ENCODE data around the gene LY6G6F.

LY6G6F gene

DNA sequence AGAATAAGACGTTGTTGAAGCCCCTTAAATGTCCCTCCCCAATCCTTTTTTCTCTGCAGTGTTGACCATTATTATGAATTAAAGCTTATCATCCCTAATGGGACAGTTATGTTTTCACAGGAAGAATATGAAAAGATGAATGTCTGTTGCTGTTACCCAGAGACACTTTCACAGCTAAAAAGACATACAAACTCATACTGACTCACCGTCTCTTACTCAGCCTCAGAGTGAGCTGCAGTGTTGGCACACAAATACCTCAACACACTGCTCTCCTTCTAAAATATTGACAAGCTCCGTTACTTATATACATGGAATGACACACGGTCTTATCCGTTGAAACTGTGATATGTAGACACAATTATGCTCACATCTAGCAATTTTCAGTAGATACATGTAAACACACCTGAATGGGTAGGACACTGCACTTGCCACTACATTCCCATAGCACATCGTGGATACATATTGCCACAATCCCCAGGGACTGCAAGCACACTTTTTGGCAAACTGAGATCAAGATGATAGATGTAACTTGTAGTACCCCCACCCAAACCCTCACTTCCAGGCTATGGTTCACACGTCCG lies 46.2 kb downstream of the LY6G6F start:
- ChIA-PET CTCF (interaction anchor here (0.8 to 2.1 kb wide), 11 partner anchors 11 to 154 kb away, joined by 3 to 9 read pairs (median 4); partner anchors contain the start of genes CLIC1, LSM2 and VARS1), POLR2A (no interaction called here)

DNA sequence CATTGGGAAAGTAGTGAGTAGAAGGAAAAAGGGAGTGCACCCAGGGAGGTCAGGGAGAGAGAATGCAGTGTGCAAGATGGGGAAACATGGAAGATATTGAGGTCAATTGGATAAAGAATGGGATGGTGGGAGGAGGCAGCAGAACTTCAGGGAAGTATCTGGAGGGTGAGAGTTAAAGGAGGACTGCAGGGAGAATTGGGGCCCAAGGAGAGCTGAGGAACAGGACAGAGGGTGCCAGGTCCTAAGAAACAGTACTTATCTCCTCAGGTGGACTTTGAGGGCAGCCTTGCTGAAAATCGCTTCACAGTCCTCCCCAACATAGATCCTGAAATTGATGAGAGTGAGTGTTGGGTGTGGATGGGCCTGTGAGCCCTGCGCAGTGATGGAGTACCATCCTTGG lies 51.6 kb downstream of the LY6G6F start:
- POLR2A ChIA-PET = no interaction called here
- DNase-seq (ENCODE audit: extremely low spot score) = no peak
- TF ChIP-seq, protein P1, sequence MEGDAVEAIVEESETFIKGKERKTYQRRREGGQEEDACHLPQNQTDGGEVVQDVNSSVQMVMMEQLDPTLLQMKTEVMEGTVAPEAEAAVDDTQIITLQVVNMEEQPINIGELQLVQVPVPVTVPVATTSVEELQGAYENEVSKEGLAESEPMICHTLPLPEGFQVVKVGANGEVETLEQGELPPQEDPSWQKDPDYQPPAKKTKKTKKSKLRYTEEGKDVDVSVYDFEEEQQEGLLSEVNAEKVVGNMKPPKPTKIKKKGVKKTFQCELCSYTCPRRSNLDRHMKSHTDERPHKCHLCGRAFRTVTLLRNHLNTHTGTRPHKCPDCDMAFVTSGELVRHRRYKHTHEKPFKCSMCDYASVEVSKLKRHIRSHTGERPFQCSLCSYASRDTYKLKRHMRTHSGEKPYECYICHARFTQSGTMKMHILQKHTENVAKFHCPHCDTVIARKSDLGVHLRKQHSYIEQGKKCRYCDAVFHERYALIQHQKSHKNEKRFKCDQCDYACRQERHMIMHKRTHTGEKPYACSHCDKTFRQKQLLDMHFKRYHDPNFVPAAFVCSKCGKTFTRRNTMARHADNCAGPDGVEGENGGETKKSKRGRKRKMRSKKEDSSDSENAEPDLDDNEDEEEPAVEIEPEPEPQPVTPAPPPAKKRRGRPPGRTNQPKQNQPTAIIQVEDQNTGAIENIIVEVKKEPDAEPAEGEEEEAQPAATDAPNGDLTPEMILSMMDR (IDR thresholded peaks at IDR 0.05; ENCODE audit: control extremely low read depth, extremely low read depth, low read depth, missing control alignments) = no peak
- CTCF ChIA-PET = interaction anchor here (1.2 to 4.3 kb wide), 5 partner anchors 12 to 207 kb away, joined by 3 to 30 read pairs (median 7); partner anchors contain the start of gene VWA7

More for the DNA sequence above, 46.2 kb downstream of the LY6G6F start:
- TF ChIP-seq, protein P1 (IDR thresholded peaks at IDR 0.05; ENCODE audit: control extremely low read depth, extremely low read depth, low read depth, missing control alignments) = no peak
- no peak for DNase-seq (ENCODE audit: extremely low spot score)

Data from GM10248 (cell line).